HG02973 (cell line): ENCODE data around the gene ARNT2.

ENCODE experiments used
- ATAC-seq: cut with Tn5 transposase; IDR thresholded peaks from one replicate; pipeline ENCODE4 v1.9.1; 2021; ENCODE audit warnings: moderate library complexity; ENCODE audit not compliant: unreplicated experiment

Gene ARNT2

GRCh38 chr15:80550219-80550907 lies 146.2 kb downstream of the ARNT2 start:
- ATAC-seq = peak; percentile 59

GRCh38 chr15:80550908-80551260 lies 146.7 kb downstream of the ARNT2 start:
- no peak for ATAC-seq

- no peak for ATAC-seq
Measured at GRCh38 chr15:80551348-80551747, 147.2 kb downstream of the ARNT2 start.

- no peak for ATAC-seq
Measured at GRCh38 chr15:80554560-80554959, 150.4 kb downstream of the ARNT2 start.

GRCh38 chr15:80556694-80557367 lies 152.6 kb downstream of the ARNT2 start:
- ATAC-seq = no peak

GRCh38 chr15:80557441-80558234 lies 153.5 kb downstream of the ARNT2 start:
- no peak for ATAC-seq

- ATAC-seq = no peak
Measured at GRCh38 chr15:80558631-80559319, 154.6 kb downstream of the ARNT2 start.

GRCh38 chr15:80559320-80559693 lies 155.1 kb downstream of the ARNT2 start:
- ATAC-seq = no peak

- no peak for ATAC-seq
Measured at GRCh38 chr15:80559761-80560160, 155.6 kb downstream of the ARNT2 start.

GRCh38 chr15:80560601-80561400 lies 156.6 kb downstream of the ARNT2 start:
- ATAC-seq = no peak

- ATAC-seq = no peak
Measured at GRCh38 chr15:80561500-80561899, 157.3 kb downstream of the ARNT2 start.

- ATAC-seq = no peak
Measured at GRCh38 chr15:80562033-80562432, 157.9 kb downstream of the ARNT2 start.

- no peak for ATAC-seq
Measured at GRCh38 chr15:80562846-80563245, 158.7 kb downstream of the ARNT2 start.

GRCh38 chr15:80563372-80563997 lies 159.3 kb downstream of the ARNT2 start:
- no peak for ATAC-seq

GRCh38 chr15:80564056-80564455 lies 159.9 kb downstream of the ARNT2 start:
- no peak for ATAC-seq

GRCh38 chr15:80565398-80565797 lies 161.2 kb downstream of the ARNT2 start:
- no peak for ATAC-seq

- ATAC-seq = no peak
Measured at GRCh38 chr15:80565988-80566387, 161.8 kb downstream of the ARNT2 start.

- ATAC-seq = no peak
Measured at GRCh38 chr15:80567721-80568157, 163.6 kb downstream of the ARNT2 start.

GRCh38 chr15:80568298-80568697 lies 164.1 kb downstream of the ARNT2 start:
- no peak for ATAC-seq
